Activated CD8-positive, alpha-beta memory T cell treated with anti-CD3 and anti-CD28 coated beads, Interleukin-2, amount 50 U/mL, for 48 hours (primary cell): Measurements from ENCODE around the gene UBXN11.

Source experiments
- DNase-seq: peaks from one replicate; pipeline ENCODE4 v3.0.0-alpha.2; 2020

Gene UBXN11

GRCh38 chr1:26283871-26284596 is 22.4 kb downstream of the UBXN11 start:
- peak; percentile 63 for DNase-seq

GRCh38 chr1:26283279-26283853 is 23.1 kb downstream of the UBXN11 start:
- DNase-seq = no peak

GRCh38 chr1:26282401-26282918 is 24.0 kb downstream of the UBXN11 start:
- DNase-seq = no peak

- DNase-seq = no peak
Observed at GRCh38 chr1:26281971-26282370, 24.5 kb downstream of the UBXN11 start.

GRCh38 chr1:26281091-26281958 is 25.1 kb downstream of the UBXN11 start:
- DNase-seq = no peak

- no peak for DNase-seq
Observed at GRCh38 chr1:26280333-26281042, 25.9 kb downstream of the UBXN11 start.

- peak; percentile 91 for DNase-seq
Observed at GRCh38 chr1:26279456-26280332, 26.7 kb downstream of the UBXN11 start, which contains the start of gene SH3BGRL3. Gene SH3BGRL3, plus strand, starts transcription at chr1:26280086. Its CDS starts 70 bp downstream, at chr1:26280156.

- peak; percentile 78 for DNase-seq
Observed at GRCh38 chr1:26278724-26279455, 27.5 kb downstream of the UBXN11 start.

GRCh38 chr1:26278303-26278702 is 28.1 kb downstream of the UBXN11 start:
- no peak for DNase-seq

- DNase-seq = no peak
Observed at GRCh38 chr1:26277719-26278118, 28.7 kb downstream of the UBXN11 start.

GRCh38 chr1:26277261-26277661 is 29.2 kb downstream of the UBXN11 start:
- DNase-seq = no peak

- DNase-seq = no peak
Observed at GRCh38 chr1:26276432-26276838, 30.0 kb downstream of the UBXN11 start.

GRCh38 chr1:26275580-26276431 is 30.6 kb downstream of the UBXN11 start:
- DNase-seq = peak; percentile 84

- DNase-seq = no peak
Observed at GRCh38 chr1:26274801-26275425, 31.5 kb downstream of the UBXN11 start.

GRCh38 chr1:26269198-26269550 is 37.3 kb downstream of the UBXN11 start:
- DNase-seq = no peak

GRCh38 chr1:26268290-26269197 is 37.9 kb downstream of the UBXN11 start:
- no peak for DNase-seq

- DNase-seq = no peak
Observed at GRCh38 chr1:26265405-26265804, 41.0 kb downstream of the UBXN11 start.

GRCh38 chr1:26263212-26263611 is 43.2 kb downstream of the UBXN11 start:
- DNase-seq = no peak
